Left hindlimb (tissue), 1 donor: ENCODE results near the gene OR51G2.
"Not testable (repeated sequence)": the region's sequence is repeated elsewhere in the genome, so short reads cannot be mapped to it uniquely, and the experiment has no call there.

Source experiments
- DNase-seq: peaks from one replicate; pipeline ENCODE4 v3.0.0-alpha.2; 2018

OR51G2 gene, protein sequence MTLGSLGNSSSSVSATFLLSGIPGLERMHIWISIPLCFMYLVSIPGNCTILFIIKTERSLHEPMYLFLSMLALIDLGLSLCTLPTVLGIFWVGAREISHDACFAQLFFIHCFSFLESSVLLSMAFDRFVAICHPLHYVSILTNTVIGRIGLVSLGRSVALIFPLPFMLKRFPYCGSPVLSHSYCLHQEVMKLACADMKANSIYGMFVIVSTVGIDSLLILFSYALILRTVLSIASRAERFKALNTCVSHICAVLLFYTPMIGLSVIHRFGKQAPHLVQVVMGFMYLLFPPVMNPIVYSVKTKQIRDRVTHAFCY

DNA sequence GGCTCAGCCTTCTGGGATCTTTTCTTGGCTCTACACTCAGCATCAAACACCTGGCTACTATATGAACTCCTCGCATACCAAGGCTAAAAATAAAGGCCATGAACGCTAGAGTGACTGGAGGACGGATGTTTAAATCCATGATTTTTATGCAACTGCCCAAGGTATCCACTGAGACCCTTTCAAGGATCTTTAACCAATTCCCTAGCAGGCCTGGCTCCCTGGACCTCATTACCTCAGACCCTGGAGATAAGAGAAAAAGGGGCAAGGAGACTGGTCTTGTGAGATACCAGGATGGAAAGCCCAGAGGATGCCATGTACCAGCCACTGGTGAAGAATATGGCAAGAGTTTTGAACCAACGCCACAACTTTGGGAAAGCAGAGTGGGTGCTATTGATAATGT, at the start of gene OR51G2:
Gene OR51G2 (minus strand): TSS at position 101 of the 400 bp plus-strand sequence. CDS start 3,687 bp downstream, outside the sequence.
- DNase-seq = no peak

DNA sequence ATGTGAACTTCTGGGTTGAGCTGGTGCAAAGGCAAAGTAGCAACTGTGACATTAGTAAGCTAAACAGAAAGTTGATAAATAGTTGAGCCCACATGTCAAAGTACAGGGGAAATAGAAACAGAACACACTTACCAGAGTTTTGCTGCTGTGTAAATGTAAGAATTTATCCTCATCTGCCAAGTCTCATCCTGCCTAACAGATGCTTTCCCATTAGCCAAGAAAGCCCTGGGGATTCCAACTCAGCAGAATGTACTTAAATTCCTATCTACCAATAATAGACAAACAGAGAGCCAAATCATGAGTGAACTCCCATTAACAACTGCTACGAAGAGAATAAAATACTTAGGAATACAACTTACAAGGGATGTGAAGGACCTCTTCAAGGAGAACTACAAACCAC, 43.7 kb upstream of the OR51G2 start:
- DNase-seq = no peak

GRCh38 chr11:4960877-4961276, 41.7 kb upstream of the OR51G2 start:
- no peak for DNase-seq

DNA sequence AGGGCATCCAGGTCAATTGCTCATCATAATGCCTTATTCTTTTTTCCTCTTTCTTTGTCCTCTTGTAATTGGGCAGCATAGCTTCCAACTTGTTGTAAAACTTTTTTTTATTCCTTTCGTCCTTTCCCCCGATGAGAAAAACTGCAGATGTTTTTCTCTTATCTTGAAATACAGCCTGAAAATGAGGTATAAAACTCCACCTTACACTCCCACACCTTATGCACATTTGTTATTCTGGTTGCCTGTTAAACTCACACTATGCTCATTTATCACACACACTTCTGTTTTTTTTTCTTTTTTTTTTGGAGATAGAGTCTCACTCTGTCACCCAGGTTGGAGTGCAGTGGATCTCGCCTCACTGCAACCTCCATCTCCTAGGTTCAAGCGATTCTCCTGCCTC, 38.2 kb upstream of the OR51G2 start:
- no peak for DNase-seq

DNA sequence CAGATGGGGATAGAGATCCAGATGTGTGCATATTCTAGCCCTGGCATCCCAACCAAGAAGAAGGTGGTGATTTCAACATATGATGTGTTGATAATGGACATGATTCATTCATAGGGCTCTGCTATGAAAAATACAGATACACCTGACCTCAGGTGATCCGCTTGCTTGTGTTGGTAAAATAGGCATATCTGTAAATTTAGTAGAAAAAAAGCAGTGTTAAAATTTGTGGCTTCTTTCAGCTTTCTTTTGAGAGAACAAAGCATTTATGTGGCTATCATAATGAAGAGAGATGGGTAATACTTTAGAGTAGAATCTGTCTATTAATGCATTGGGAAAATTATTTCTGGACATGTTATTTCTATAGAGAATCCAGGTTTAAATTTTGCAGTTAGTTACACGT, 36.5 kb upstream of the OR51G2 start, which contains the start of gene OR51A2:
Gene OR51A2 (minus strand): TSS at position 101 of the 400 bp plus-strand sequence. CDS start 0 bp downstream, at position 101.
- DNase-seq = not testable (repeated sequence)

- no peak for DNase-seq
These were observed 28.4 kb upstream of the OR51G2 start, which contains the start of gene OR51A4 for GRCh38 chr11:4947505-4947904. Gene OR51A4, minus strand, starts transcription at chr11:4947605. Its CDS starts 505 bp downstream, at chr11:4947100.

- DNase-seq = no peak
These were observed 17.6 kb upstream of the OR51G2 start for GRCh38 chr11:4936745-4937144.

DNA sequence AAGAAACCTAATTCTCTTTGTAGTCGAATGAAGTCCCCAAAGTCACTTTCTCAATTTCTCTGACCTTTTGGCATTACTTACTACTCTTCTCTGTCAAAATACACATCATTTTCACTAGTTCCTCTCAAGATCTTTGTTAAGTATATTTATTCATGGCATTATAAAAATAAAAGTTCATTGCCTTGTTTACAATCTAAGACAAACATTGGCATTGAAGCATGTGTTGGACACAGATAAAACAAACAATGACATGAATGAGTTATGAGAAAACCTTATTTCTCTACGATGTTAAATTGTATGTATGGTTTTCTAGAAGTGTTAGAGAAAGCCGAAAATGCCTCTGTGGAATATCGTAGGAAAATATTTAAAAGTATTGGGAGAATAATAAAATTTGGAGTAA, 13.6 kb upstream of the OR51G2 start:
- no peak for DNase-seq

DNA sequence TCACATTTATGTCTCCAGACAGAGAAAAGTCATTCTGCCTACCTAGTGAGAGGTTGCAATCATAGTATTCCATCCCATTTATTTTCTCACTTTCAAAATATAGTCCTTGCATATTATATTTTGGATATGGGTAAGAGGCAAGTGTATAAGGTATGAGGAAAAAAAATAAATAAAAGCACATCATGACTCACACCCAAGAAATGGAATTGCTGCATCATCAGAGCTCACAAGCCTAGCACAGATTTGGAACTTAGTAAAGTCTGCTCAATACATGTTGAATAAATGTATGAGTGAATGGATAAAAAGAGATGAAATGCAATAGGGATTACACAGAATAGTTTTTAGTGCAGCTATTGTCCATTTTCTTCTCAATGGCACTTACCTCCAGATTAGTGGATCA, 7.5 kb upstream of the OR51G2 start:
- DNase-seq = no peak

DNA sequence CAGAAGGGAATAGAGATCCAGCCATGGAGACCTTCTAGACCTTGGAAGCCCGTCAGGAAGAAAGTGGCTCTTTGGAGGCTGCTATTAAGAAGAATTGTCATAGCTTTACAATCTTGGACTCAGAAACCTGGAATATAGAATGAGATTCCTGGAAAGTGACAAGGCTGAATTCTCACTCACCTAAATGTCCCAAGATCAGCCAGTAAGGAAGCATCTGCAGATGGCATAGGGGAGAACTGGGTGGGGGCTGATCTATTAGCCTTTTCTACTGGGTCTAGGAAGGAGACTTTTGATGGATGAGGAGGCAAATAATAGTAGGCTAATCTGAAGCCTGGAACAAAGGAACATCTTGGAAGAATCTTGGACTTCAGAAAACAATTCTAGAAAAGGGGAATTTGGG, 5.1 kb upstream of the OR51G2 start, which contains the start of gene OR51G1:
Gene OR51G1 (minus strand): TSS at position 101 of the 400 bp plus-strand sequence. CDS start 0 bp downstream, at position 101.
- no peak for DNase-seq

GRCh38 chr11:4922304-4922703, 3.2 kb upstream of the OR51G2 start:
- DNase-seq = no peak

- no peak for DNase-seq
These were observed 2.6 kb upstream of the OR51G2 start for GRCh38 chr11:4921796-4922195.

- no peak for DNase-seq
These were observed 2.6 kb downstream of the OR51G2 start for GRCh38 chr11:4916581-4916980.

DNA sequence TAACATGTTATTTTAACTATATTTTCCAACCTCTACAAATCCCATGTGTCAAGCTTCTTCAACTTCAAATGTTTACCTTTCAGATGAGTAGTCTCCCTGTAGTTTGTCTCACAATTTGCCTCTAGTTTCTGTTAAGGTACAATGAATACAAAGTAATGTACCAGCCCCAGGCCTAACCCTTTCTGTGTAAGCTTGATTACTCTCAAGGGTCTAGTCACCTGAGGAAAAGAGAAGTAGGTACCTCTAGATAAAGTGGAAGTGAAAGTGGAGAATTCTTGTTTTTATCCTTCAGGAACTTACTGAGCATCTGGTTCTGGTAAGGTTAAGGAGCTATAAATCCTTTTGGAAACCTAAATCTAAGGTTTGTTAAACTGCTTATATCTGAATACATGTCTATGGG, 15.7 kb downstream of the OR51G2 start, which contains the start of gene OR51A7:
Gene OR51A7 (plus strand): TSS at position 300 of the 400 bp plus-strand sequence. CDS start 3,587 bp downstream, outside the sequence.
- no peak for DNase-seq

- DNase-seq = no peak
These were observed 27.0 kb downstream of the OR51G2 start for GRCh38 chr11:4891996-4892640.

- no peak for DNase-seq
These were observed 28.9 kb downstream of the OR51G2 start for GRCh38 chr11:4890279-4890678.

GRCh38 chr11:4887591-4887990, 31.6 kb downstream of the OR51G2 start:
- no peak for DNase-seq

DNA sequence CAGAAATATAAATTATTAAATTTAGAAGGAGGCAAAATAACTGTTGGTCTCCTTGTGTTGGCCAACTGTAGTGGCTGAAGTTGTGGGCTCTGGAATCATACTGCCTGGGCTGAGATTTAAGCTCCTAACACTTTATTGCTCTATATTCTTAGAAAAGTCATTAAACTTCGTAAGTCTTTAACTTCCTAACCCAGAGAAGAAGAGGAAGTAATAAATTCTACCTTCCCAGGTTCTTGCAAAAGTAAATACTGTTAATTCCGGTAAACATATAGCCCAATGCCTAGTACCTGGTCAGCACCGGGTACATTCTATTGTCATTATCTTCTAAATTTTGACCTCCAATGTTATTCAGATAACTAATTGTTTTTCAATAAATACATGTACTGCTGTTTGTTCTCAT, 33.0 kb downstream of the OR51G2 start:
- no peak for DNase-seq

DNA sequence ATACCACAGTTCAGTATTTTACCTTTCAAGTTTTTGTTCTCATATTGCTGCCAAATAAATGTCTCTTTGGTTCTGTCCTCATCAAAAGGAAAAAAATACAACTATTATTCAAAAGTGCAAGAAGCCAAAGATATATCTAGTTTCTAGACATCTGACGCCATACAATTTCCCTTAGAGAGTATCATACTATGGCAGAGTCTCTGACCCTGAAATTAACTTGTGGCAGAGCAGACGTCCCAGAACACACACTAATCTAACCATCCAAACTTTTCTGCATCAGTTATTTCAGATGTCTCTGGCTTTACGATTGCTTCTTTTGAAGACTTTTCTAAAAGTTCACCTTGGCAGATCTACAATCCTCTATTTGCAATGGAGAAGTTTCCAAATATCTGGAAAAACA, 34.8 kb downstream of the OR51G2 start:
- DNase-seq = no peak

DNA sequence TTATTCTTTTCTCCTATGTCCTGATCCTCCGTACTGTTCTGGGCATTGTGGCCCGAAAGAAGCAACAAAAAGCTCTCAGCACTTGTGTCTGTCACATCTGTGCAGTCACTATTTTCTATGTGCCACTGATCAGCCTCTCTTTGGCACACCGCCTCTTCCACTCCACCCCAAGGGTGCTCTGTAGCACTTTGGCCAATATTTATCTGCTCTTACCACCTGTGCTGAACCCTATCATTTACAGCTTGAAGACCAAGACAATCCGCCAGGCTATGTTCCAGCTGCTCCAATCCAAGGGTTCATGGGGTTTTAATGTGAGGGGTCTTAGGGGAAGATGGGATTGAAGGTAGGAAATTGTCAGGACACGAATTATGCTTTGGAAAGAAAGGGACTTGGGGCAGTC, 36.6 kb downstream of the OR51G2 start:
- DNase-seq = no peak

- no peak for DNase-seq
These were observed 37.2 kb downstream of the OR51G2 start, which contains the start of gene OR51T1 for GRCh38 chr11:4881860-4882500. Gene OR51T1, plus strand, starts transcription at chr11:4881900. Its CDS starts 0 bp downstream, at chr11:4881900.

DNA sequence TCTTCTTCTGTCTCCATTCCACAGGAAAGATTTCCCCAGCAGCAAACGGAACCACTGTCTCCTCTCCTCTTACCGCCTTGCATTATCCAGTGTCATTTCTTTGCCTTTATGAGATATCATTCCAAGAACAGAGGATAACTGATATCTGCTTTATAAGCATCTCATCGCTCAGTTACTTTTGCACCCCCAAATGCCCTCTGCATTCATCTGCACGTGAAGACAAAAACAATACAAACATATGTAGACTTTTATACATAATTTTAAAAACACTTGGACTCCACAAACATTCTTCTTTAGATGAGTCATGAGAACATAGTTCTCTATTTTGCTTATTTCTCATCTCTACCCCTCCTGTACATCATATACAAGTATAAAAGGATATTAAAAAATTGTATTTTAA, 38.0 kb downstream of the OR51G2 start:
- no peak for DNase-seq

- no peak for DNase-seq
These were observed 53.3 kb downstream of the OR51G2 start for GRCh38 chr11:4865855-4866254.
